DOHH2 (cell line): ENCODE measurements around the gene MUC5B.

Experiments used
- H3F3A ChIP-seq: fragments of 200-600 bp; sonication (generic), shearing (Covaris generic); 2 replicates; pipeline ENCODE4 v1.6.0; 2016; ENCODE audit warnings: antibody characterized with exemption, mild to moderate bottlenecking; ENCODE audit not compliant: control insufficient read depth, insufficient read depth
- H3K27ac ChIP-seq: fragments of 200-600 bp; sonication (generic); 2 replicates; pipeline ENCODE4 v1.5.1; 2014; ENCODE audit warnings: low read depth, mild to moderate bottlenecking, low read length, moderate library complexity
- H3K27me3 ChIP-seq: fragments of 200-600 bp; sonication (generic); 2 replicates; pipeline ENCODE4 v1.6.1; 2014; ENCODE audit warnings: mild to moderate bottlenecking, low read length, mixed read lengths; ENCODE audit not compliant: control insufficient read depth
- H3K36me3 ChIP-seq: fragments of 200-600 bp; sonication (generic); 2 replicates; pipeline ENCODE4 v1.6.1; 2014; ENCODE audit warnings: mild to moderate bottlenecking, low read length, moderate library complexity, mixed read lengths; ENCODE audit not compliant: control insufficient read depth
- H3K4me1 ChIP-seq: fragments of 200-600 bp; sonication (generic); 2 replicates; pipeline ENCODE4 v1.6.1; 2014; ENCODE audit warnings: mild to moderate bottlenecking, low read length, mixed read lengths; ENCODE audit not compliant: control insufficient read depth
- H3K4me2 ChIP-seq: fragments of 200-600 bp; sonication (generic); 2 replicates; pipeline ENCODE4 v1.6.0; 2014; ENCODE audit warnings: mild to moderate bottlenecking, low read length, moderate library complexity
- H3K4me3 ChIP-seq: fragments of 200-600 bp; sonication (generic); 2 replicates; pipeline ENCODE4 v1.5.1; 2014; ENCODE audit warnings: mild to moderate bottlenecking, low read length, mixed read lengths
- H3K79me2 ChIP-seq: fragments of 200-600 bp; sonication (generic); 2 replicates; pipeline ENCODE4 v1.6.1; 2014; ENCODE audit warnings: mild to moderate bottlenecking, low read length, mixed read lengths; ENCODE audit not compliant: control insufficient read depth
- H3K9me2 ChIP-seq: fragments of 200-600 bp; sonication (generic); replicated peaks from 2 replicates; pipeline ENCODE4 v1.6.1; 2014; ENCODE audit warnings: mild to moderate bottlenecking, low read length, mixed read lengths; ENCODE audit not compliant: control insufficient read depth
- H3K9me3 ChIP-seq: fragments of 200-600 bp; sonication (generic); 2 replicates; pipeline ENCODE4 v1.6.1; 2014; ENCODE audit warnings: antibody characterized with exemption, low read length, mixed read lengths; ENCODE audit not compliant: control insufficient read depth, insufficient read depth
- H4K20me1 ChIP-seq: fragments of 200-600 bp; sonication (generic); 2 replicates; pipeline ENCODE4 v1.6.0; 2014; ENCODE audit warnings: low read depth, mild to moderate bottlenecking, antibody characterized with exemption, low read length, moderate library complexity; ENCODE audit not compliant: control insufficient read depth, insufficient read depth
- EZH2phosphoT487 ChIP-seq: fragments of 200-600 bp; sonication (generic); IDR thresholded peaks from 2 replicates; pipeline ENCODE4 v1.6.1; 2017; ENCODE audit warnings: borderline replicate concordance, mild to moderate bottlenecking, antibody characterized with exemption, low read length, moderate library complexity, mixed read lengths
- TF ChIP-seq, protein P1 (sequence below): fragments of 200-600 bp; sonication (generic); IDR thresholded peaks from one replicate; pipeline ENCODE4 v1.5.1; 2014; ENCODE audit warnings: antibody characterized with exemption, mild to moderate bottlenecking, low read depth, low read length; ENCODE audit not compliant: poor library complexity, severe bottlenecking

The MUC5B gene

GRCh38 chr11:1287928-1288327 lies 65.1 kb downstream of the MUC5B start:
- Histone ChIP-seq H4K20me1 (no peaks in the 10 kb centered on the region), H3K27me3 (no peaks in the 10 kb centered on the region), H3K79me2 (no peaks in the 10 kb centered on the region), H3F3A (no peaks in the 10 kb centered on the region), H3K4me1 (no peaks in the 10 kb centered on the region), H3K27ac (no peak overlapping the region), H3K9me2 (no peaks in the 10 kb centered on the region), H3K9me3 (no peaks in the 10 kb centered on the region; the same call in 1 of the 2 replicates), H3K36me3 (peaks cover 11% of the 10 kb centered on the region; the same call in 1 of the 2 replicates), H3K4me2 (no peak overlapping the region), H3K4me3 (no peak overlapping the region)
- no peak for TF ChIP-seq EZH2phosphoT487
- TF ChIP-seq, protein P1, sequence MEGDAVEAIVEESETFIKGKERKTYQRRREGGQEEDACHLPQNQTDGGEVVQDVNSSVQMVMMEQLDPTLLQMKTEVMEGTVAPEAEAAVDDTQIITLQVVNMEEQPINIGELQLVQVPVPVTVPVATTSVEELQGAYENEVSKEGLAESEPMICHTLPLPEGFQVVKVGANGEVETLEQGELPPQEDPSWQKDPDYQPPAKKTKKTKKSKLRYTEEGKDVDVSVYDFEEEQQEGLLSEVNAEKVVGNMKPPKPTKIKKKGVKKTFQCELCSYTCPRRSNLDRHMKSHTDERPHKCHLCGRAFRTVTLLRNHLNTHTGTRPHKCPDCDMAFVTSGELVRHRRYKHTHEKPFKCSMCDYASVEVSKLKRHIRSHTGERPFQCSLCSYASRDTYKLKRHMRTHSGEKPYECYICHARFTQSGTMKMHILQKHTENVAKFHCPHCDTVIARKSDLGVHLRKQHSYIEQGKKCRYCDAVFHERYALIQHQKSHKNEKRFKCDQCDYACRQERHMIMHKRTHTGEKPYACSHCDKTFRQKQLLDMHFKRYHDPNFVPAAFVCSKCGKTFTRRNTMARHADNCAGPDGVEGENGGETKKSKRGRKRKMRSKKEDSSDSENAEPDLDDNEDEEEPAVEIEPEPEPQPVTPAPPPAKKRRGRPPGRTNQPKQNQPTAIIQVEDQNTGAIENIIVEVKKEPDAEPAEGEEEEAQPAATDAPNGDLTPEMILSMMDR = no peak

DNA sequence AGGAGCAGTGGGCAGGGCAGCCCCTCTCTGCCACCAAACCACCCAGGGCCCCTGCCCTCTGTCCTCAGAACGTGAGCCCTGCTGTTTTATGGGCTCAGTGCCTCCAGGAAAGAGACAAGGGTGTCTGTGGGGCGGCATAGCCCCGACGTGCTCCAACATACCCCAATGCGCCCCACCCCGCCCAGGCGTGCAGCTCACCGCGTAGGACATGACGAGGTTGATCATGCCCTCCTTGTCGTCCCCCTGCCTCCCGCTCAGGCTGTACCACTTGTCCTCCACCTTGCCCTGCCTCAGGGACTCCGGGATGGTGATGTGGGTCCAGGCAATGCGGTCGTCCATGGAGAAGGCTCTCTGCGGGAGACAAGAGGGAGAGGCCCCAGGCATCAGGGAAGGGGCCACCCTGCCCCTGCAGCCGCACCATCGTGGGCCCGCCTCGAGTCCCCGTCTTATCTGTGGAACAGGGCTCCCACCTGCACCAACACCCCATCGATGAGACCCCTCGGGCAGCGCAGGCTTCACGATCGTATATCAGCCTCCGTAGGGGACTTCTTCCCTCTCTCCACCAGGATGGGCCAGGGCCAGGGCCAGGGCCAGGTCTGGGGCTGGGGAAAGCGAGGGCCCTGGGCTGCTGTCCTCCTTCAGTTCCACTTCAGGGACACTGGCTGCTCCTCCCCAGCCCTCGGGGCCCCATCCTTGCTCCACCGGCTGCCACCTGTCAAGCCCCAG lies 65.7 kb downstream of the MUC5B start:
- H3K36me3 ChIP-seq = peaks cover 11% of the 10 kb centered on the region; the same call in 1 of the 2 replicates
- no peaks in the 10 kb centered on the region for H3K79me2 ChIP-seq
- peaks cover 4% of the 10 kb centered on the region; the same call in 1 of the 2 replicates for H3K9me3 ChIP-seq
- no peaks in the 10 kb centered on the region for H3F3A ChIP-seq
- no peak overlapping the region for H3K4me3 ChIP-seq
- TF ChIP-seq, protein P1 = no peak
- TF ChIP-seq EZH2phosphoT487 = no peak
- no peak overlapping the region for H3K27ac ChIP-seq
- no peaks in the 10 kb centered on the region for H3K4me1 ChIP-seq
- H3K27me3 ChIP-seq = no peaks in the 10 kb centered on the region
- H3K9me2 ChIP-seq = no peaks in the 10 kb centered on the region
- H3K4me2 ChIP-seq = no peak overlapping the region
- H4K20me1 ChIP-seq = no peaks in the 10 kb centered on the region

DNA sequence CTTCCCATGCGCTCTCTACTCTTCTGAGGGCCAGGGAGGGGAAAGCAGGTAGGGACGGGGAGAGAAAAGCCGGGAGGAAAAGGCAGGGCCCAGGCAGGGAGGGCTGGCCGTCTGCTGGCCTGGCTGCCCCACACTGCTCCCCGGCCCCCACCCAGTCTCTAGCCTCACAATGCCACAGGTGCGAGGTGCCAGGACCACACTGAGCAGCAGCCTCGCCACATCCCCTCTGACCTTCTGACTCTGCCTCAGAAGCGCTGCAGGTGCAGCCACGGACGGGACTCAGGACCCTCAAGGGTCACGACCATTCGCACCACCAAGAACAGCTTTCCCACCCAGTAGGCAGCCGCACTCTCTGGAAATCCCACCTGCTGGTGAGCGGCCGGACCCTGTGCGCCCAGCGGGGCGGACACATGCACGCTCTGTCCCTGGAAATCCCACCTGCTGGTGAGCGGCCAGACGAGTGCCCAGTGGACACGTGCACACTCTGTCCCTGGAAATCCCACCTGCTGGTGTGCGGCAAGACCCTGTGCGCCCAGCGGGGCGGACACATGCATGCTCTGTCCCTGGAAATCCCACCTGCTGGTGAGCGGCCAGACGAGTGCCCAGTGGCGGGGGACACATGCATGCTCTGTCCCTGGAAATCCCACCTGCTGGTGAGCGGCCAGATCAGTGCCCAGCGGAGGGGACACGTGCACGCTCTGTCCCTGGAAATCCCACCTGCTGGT lies 66.5 kb downstream of the MUC5B start:
- Histone ChIP-seq H3K9me2 (no peaks in the 10 kb centered on the region), H3K4me1 (no peaks in the 10 kb centered on the region), H4K20me1 (no peaks in the 10 kb centered on the region), H3F3A (no peaks in the 10 kb centered on the region), H3K36me3 (peaks cover 11% of the 10 kb centered on the region; the same call in 1 of the 2 replicates), H3K4me2 (no peak overlapping the region), H3K9me3 (peaks cover 6% of the 10 kb centered on the region; the same call in 1 of the 2 replicates), H3K79me2 (no peaks in the 10 kb centered on the region), H3K27ac (no peak overlapping the region), H3K4me3 (no peak overlapping the region), H3K27me3 (no peaks in the 10 kb centered on the region)
- TF ChIP-seq EZH2phosphoT487 = no peak
- TF ChIP-seq, protein P1 = no peak
